OCI-LY1 (cell line): ENCODE results near the gene TFG.

ENCODE experiments used
- CTCF ChIP-seq: fragments of 200-600 bp; sonication (generic), shearing (Covaris generic); IDR thresholded peaks from 2 replicates; pipeline ENCODE4 v1.5.1; 2017; ENCODE audit warnings: mild to moderate bottlenecking, antibody characterized with exemption, low read length, moderate library complexity, mixed read lengths
- EZH2 ChIP-seq: fragments of 200-600 bp; sonication (generic), shearing (Covaris generic); IDR thresholded peaks from 2 replicates; pipeline ENCODE4 v1.8.0; 2017; ENCODE audit warnings: borderline replicate concordance, mixed run types, mild to moderate bottlenecking, antibody characterized with exemption, low read length, moderate library complexity, mixed read lengths

- TF ChIP-seq CTCF (no peak), EZH2 (no peak)
Observed at GRCh38 chr3:100717637-100718487, 8.6 kb downstream of the TFG start.
